Neuron (in vitro differentiated cells): Measurements from ENCODE around the gene SDHAF1.

Experiments used
- H2AFZ ChIP-seq: one replicate; pipeline ENCODE4 v1.6.1; 2013; ENCODE audit warnings: low read depth, mild to moderate bottlenecking, inconsistent platforms, low read length, moderate library complexity
- H3K27me3 ChIP-seq: one replicate; pipeline ENCODE4 v1.6.1; 2013; ENCODE audit warnings: low read length; ENCODE audit not compliant: insufficient read depth
- H3K36me3 ChIP-seq: one replicate; pipeline ENCODE4 v1.6.1; 2013; ENCODE audit warnings: low read length; ENCODE audit not compliant: insufficient read depth
- H3K4me1 ChIP-seq: one replicate; pipeline ENCODE4 v1.6.1; 2013; ENCODE audit warnings: low read length; ENCODE audit not compliant: insufficient read depth
- H3K4me3 ChIP-seq: 2 replicates; pipeline ENCODE4 v1.5.1; 2013; ENCODE audit warnings: mild to moderate bottlenecking, low read length, moderate library complexity
- H3K9me3 ChIP-seq: one replicate; pipeline ENCODE4 v1.6.1; 2013; ENCODE audit warnings: low read length

The SDHAF1 gene

GRCh38 chr19:35991731-35992450, 3.1 kb upstream of the SDHAF1 start:
- Histone ChIP-seq H3K4me1 (peaks cover 13% of the 10 kb centered on the region), H3K4me3 (no peak overlapping the region), H3K9me3 (no peaks in the 10 kb centered on the region), H2AFZ (no peak overlapping the region), H3K36me3 (no peaks in the 10 kb centered on the region), H3K27me3 (peaks cover 8% of the 10 kb centered on the region)

DNA sequence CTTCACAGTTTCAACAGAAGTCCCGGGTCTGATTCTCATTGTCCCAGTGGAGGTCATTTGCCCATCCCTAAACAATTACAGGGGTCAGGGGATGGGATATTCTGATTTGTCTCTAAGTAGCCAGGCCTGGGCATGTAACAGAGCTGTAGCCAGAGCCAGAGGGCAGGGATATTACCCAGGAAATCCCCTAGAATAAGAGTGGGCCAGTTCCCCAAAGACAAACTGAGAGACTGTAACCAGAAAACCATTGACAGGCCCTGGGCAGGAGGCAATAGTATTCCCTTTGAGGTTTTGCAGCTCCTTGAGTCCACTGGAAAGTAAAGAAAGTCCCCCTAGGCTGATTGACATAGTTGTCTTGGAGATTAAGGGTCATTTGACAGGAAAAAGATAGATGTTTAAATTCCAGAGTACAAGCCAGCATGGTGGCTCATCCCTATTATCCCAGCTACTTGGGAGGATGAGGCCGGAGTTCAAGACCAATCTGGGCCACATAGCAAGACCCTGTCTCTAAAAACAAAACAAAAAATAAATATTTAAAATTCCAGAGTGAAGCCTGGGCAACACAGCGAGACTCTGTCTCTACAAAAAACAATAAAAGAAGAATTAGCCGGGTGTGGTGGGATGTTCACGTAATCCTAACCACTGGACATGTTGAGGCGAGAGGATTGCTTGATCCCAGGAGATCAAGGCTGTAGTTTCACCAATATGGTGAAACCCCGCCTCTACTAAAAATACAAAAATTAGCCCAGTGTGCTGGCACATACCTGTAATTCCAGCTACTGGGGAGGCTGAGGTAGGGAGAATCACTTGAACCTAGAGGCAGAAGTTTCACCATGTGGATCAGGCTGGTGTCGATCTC, 1.9 kb upstream of the SDHAF1 start:
- no peaks in the 10 kb centered on the region for H3K36me3 ChIP-seq
- peaks cover 13% of the 10 kb centered on the region for H3K4me1 ChIP-seq
- no peak overlapping the region for H3K4me3 ChIP-seq
- no peaks in the 10 kb centered on the region for H3K9me3 ChIP-seq
- H3K27me3 ChIP-seq, result peaks cover 8% of the 10 kb centered on the region
- no peak overlapping the region for H2AFZ ChIP-seq

- Histone ChIP-seq H3K4me1 (peaks cover 13% of the 10 kb centered on the region), H3K27me3 (peaks cover 4% of the 10 kb centered on the region), H3K36me3 (no peaks in the 10 kb centered on the region), H3K9me3 (no peaks in the 10 kb centered on the region), H2AFZ (no peak overlapping the region), H3K4me3 (no peak overlapping the region)
Measured at GRCh38 chr19:35993923-35994598, 927 bp upstream of the SDHAF1 start.

DNA sequence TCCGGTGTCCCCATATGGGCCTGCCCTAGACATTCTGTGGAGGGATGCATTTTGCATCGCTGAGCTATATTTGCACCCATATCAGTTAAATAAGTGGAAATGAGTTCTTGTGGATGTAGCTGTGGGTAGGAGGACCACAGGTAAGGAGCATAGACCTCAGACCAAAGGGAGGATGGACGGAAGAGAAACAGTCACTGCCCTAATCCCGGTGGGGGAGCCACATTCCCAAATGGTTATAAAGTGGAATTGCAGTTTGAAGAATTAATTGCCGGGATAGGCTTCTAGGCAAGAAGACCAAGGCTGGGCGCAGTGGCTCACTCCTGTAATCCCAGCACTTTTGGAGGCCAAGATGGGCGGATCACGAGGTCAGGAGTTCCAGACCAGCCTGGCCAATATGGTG, 1.8 kb downstream of the SDHAF1 start:
- H3K9me3 ChIP-seq, result no peaks in the 10 kb centered on the region

GRCh38 chr19:36001605-36002004, 6.6 kb downstream of the SDHAF1 start:
- Histone ChIP-seq H2AFZ (no peak overlapping the region), H3K36me3 (peaks cover 2% of the 10 kb centered on the region), H3K9me3 (no peaks in the 10 kb centered on the region), H3K4me3 (no peak overlapping the region), H3K27me3 (no peaks in the 10 kb centered on the region), H3K4me1 (no peaks in the 10 kb centered on the region)

More for the DNA sequence above, 1.8 kb downstream of the SDHAF1 start:
- Histone ChIP-seq H3K4me1 (peaks cover 13% of the 10 kb centered on the region), H3K4me3 (no peak overlapping the region), H3K27me3 (no peaks in the 10 kb centered on the region), H3K36me3 (no peaks in the 10 kb centered on the region), H2AFZ (no peak overlapping the region)

DNA sequence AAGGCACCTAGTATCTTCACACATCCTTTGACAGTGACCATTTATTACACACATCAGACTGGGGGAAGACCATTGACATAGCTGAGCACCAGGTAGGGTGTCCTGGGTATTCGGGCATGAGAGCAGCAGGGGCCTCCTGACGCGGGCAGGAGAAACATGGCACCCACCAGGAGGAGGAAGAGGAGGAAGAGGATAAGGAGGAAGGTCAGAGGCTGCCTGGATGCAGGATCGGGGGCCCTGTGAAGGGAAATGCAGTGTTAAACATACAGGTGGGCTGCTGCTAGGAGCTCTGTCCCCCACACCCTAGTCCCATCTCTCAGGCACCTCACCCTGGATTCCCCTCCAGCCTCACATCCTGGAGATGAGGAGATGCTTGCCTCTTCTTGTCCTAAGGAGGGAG, 8.3 kb downstream of the SDHAF1 start:
- no peaks in the 10 kb centered on the region for H3K27me3 ChIP-seq
- H3K4me1 ChIP-seq, result no peaks in the 10 kb centered on the region
- peaks cover 2% of the 10 kb centered on the region for H3K36me3 ChIP-seq
- no peaks in the 10 kb centered on the region for H3K9me3 ChIP-seq
- no peak overlapping the region for H3K4me3 ChIP-seq
- H2AFZ ChIP-seq, result no peak overlapping the region

DNA sequence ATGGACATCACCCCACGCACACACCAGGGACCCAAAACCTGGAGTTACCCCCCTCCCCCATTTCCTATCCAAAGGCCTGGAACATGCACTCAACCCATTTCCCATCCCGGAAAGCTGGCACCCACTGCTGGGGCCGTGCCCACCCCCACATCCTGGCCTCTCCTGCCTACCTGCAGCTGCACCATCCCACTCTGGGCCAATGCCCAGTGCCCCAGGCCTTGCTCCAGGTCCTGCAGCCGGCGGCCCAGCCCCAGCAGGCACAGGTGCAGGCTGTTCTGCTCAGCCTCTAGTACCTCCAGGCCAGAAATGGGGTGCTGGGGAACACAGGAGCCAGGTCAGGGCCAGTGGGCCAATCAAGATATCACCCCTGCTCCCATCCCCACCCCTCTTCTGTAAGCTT, 12.0 kb downstream of the SDHAF1 start:
- Histone ChIP-seq H3K4me1 (no peaks in the 10 kb centered on the region), H2AFZ (no peak overlapping the region), H3K4me3 (no peak overlapping the region), H3K27me3 (no peaks in the 10 kb centered on the region), H3K36me3 (peaks cover 2% of the 10 kb centered on the region), H3K9me3 (no peaks in the 10 kb centered on the region)

DNA sequence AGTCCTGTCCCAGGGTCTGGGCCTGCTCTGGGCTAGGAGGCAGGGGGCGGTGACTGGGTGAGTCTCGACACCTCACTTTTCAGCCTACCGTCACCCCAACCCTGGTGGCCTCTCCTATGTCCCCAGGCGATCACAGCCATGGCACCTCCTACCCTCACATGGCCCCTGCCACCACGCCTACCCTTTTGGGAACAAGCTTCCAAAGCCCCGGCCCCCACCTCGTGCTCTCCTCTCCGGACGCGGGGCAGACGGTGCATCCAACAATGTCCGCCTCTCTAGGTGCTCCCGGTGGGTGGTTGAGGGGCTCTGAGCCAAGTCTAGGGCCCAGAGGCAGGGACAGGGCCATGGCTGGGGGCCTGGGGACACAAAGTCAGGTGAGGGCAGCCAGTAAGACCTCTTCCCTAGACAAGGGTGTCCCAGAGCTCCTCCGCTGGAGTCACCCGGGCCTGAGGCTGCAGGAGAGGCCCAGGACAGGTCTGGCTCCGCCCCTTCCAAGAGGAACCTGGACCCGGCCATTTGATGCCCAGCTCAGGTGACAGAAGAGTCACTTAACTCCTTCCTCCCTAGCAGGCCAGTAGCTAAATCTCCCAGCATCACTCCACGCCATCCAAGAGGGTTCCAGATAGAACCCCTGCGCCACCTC, 13.5 kb downstream of the SDHAF1 start, which contains the start of gene SYNE4:
Gene SYNE4, minus strand, starts transcription at position 478 of the 643 bp plus-strand sequence. Its CDS starts 132 bp downstream, at position 346.
- Histone ChIP-seq H3K9me3 (no peaks in the 10 kb centered on the region), H3K4me1 (no peaks in the 10 kb centered on the region), H3K27me3 (no peaks in the 10 kb centered on the region), H3K36me3 (peaks cover under 1% of the 10 kb centered on the region), H2AFZ (no peak within 1 kb of the TSS), H3K4me3 (no peak within 1 kb of the TSS)

- Histone ChIP-seq H3K27me3 (no peaks in the 10 kb centered on the region), H2AFZ (no peak overlapping the region), H3K4me3 (no peak overlapping the region), H3K36me3 (no peaks in the 10 kb centered on the region), H3K4me1 (no peaks in the 10 kb centered on the region), H3K9me3 (no peaks in the 10 kb centered on the region)
Measured at GRCh38 chr19:36009220-36009619, 14.2 kb downstream of the SDHAF1 start.

- H3K9me3 ChIP-seq, result no peaks in the 10 kb centered on the region
- H2AFZ ChIP-seq, result no peak overlapping the region
- no peaks in the 10 kb centered on the region for H3K27me3 ChIP-seq
- H3K4me1 ChIP-seq, result peaks cover 3% of the 10 kb centered on the region
- H3K36me3 ChIP-seq, result no peaks in the 10 kb centered on the region
- H3K4me3 ChIP-seq, result no peak overlapping the region
Measured at GRCh38 chr19:36009633-36010379, 14.8 kb downstream of the SDHAF1 start.

DNA sequence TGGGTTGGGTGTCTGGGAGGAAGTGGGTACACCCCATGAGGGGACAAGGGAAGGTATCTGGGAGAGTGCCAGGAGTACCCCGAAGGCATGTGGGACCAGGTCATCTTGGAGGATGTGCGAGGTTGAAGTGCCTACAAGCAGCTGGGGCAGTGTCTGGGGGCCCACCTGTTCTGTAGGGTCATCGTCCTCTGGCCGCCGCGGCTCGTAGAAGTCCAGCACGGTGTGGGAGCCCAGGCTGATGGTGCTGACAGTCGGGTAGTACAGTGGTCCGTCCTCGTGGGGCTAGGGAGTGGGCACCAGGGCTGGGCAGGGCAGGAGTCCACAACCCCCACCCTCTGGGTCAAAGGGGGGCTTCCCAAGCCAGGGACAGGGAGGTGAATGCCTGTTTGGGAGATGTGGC, 15.4 kb downstream of the SDHAF1 start:
- no peaks in the 10 kb centered on the region for H3K9me3 ChIP-seq
- no peaks in the 10 kb centered on the region for H3K27me3 ChIP-seq
- H3K36me3 ChIP-seq, result no peaks in the 10 kb centered on the region
- H3K4me3 ChIP-seq, result no peak overlapping the region
- peaks cover 9% of the 10 kb centered on the region for H3K4me1 ChIP-seq
- no peak overlapping the region for H2AFZ ChIP-seq

- Histone ChIP-seq H3K9me3 (no peaks in the 10 kb centered on the region), H2AFZ (peak overlapping the region; percentile 69), H3K27me3 (no peaks in the 10 kb centered on the region), H3K36me3 (peaks cover 18% of the 10 kb centered on the region), H3K4me1 (peaks cover 9% of the 10 kb centered on the region), H3K4me3 (peak overlapping the region; percentile 93)
Measured at GRCh38 chr19:36013280-36014011, 18.5 kb downstream of the SDHAF1 start.
